Stimulated activated CD8-positive, alpha-beta memory T cell treated with anti-CD3 and anti-CD28 coated beads, Interleukin-7, amount 100 ng/mL, for 48 hours (primary cell): ENCODE data around the gene PCDHA1.
A peak's percentile ranks its signal among the peaks of the same experiment; 100 is the strongest.

Experiments used
- DNase-seq, 2 donors: peaks; one replicate each; pipeline ENCODE4 v3.0.0-alpha.2; 2020; ENCODE audit warnings: low read depth in 1 of 2; ENCODE audit errors: extremely low read depth in 1 of 2

The PCDHA1 gene

GRCh38 chr5:141040093-141040770 lies 254.3 kb downstream of the PCDHA1 start:
- no peak for DNase-seq

- peak; percentile 37 to 48 for DNase-seq
Observed at GRCh38 chr5:141040771-141041426, 255.0 kb downstream of the PCDHA1 start.

- no peak for DNase-seq
Observed at GRCh38 chr5:141041427-141041785, 255.5 kb downstream of the PCDHA1 start.

GRCh38 chr5:141042555-141042954 lies 256.6 kb downstream of the PCDHA1 start:
- no peak for DNase-seq

- DNase-seq: no peak
Observed at GRCh38 chr5:141050622-141051520, 264.9 kb downstream of the PCDHA1 start, which contains the start of gene PCDHB1. PCDHB1 (plus strand) TSS chr5:141051374; CDS start chr5:141051471, 97 bp downstream.

GRCh38 chr5:141051521-141051866 lies 265.6 kb downstream of the PCDHA1 start:
- DNase-seq: no peak
